Esophagus muscularis mucosa (tissue), 4 donors: ENCODE measurements around the gene TTN. TPM values are rescaled to one million over a fixed set of nuclear protein-coding genes. Genes with fewer than 3 reads are reported as not detected.
"Not testable (repeated sequence)": the region's sequence is repeated elsewhere in the genome, so short reads cannot be mapped to it uniquely, and the experiment has no call there.

Experiments
- DNase-seq: peaks from one replicate; pipeline ENCODE4 v3.0.0-alpha.2; 2017; ENCODE audit errors: extremely low spot score
- H3K27ac ChIP-seq, 4 donors: fragments of 200-600 bp; sonication (generic); replicated peaks in 1 of 4; 1 replicate in 3 of 4; 2 replicates in 1 of 4; pipeline ENCODE4 v1.5.1; 2016 to 2019; ENCODE audit warnings: mild to moderate bottlenecking in 1 of 4
- H3K27me3 ChIP-seq, 4 donors: fragments of 200-600 bp; sonication (generic); one replicate each; pipeline versions ENCODE4 v1.5.1 to v1.6.0; 2016 to 2019
- H3K36me3 ChIP-seq, 4 donors: fragments of 200-600 bp; sonication (generic); one replicate each; pipeline ENCODE4 v1.5.1; 2016 to 2019
- H3K4me1 ChIP-seq, 4 donors: fragments of 200-600 bp; sonication (generic); one replicate each; pipeline ENCODE4 v1.5.1; 2016 to 2019
- H3K4me3 ChIP-seq, 4 donors: fragments of 200-600 bp; sonication (generic); 1 replicate in 2 of 4; 2 replicates in 2 of 4; pipeline ENCODE4 v1.5.1; 2016 to 2019; ENCODE audit warnings: mild to moderate bottlenecking in 4 of 4, moderate library complexity in 1 of 4
- H3K9me3 ChIP-seq, 4 donors: fragments of 200-600 bp; sonication (generic); 1 replicate in 3 of 4; 2 replicates in 1 of 4; pipeline ENCODE4 v1.5.1; 2016 to 2019
- CTCF ChIP-seq, 3 experiments: fragments of 200-600 bp in 2 of 3; fragments of 450-650 bp in 1 of 3; sonication (generic) in 2 of 3; IDR thresholded peaks; one replicate each; pipeline ENCODE4 v1.5.1; 2017 to 2019; ENCODE audit warnings: antibody characterized with exemption in 3 of 3, mild to moderate bottlenecking in 2 of 3, moderate library complexity in 1 of 3
- EP300 ChIP-seq: sonication (generic); formaldehyde crosslinking; IDR thresholded peaks from one replicate; pipeline ENCODE4 v1.6.1; 2017; ENCODE audit warnings: antibody characterized with exemption
- POLR2A ChIP-seq: fragments of 450-650 bp; IDR thresholded peaks from one replicate; pipeline ENCODE4 v1.6.1; 2017; ENCODE audit warnings: antibody characterized with exemption, moderate library complexity, mild to moderate bottlenecking, low read depth
- POLR2AphosphoS5 ChIP-seq, 2 donors: sonication (generic); formaldehyde crosslinking; IDR thresholded peaks; one replicate each; pipeline ENCODE4 v1.6.1; 2017; ENCODE audit warnings: antibody characterized with exemption in 2 of 2
- WGBS: methylation state at CpG from one replicate; pipeline ENCODE4 v1.1.5; 2018; 5-methylcytosine and 5-hydroxymethylcytosine counted together
- intact Hi-C: fragments of 100-400 bp; cut with DNase I; formaldehyde crosslinking; loops from one replicate; pipeline ENCODE4 v1.15.1; 2023
- total RNA-seq, 4 donors: library from RNA; depleted of rRNA; stranded (reverse); fragments of >200 nt; gene quantifications; one replicate each; pipeline versions ENCODE4 v1.1.0 to v1.2.1, GENCODE V29; 2016

The TTN gene
- total RNA-seq, 4 donors from 2014 or later = 2.8 to 10.0 (median 8.3) TPM

GRCh38 chr2:178666458-178666857, 140.8 kb downstream of the TTN start:
- intact Hi-C loops = no loop called here
- H3K36me3 ChIP-seq = peaks cover 0 to 72% (median 0%) of the 10 kb centered on the region in 4 donors

GRCh38 chr2:178658480-178658879, 148.7 kb downstream of the TTN start:
- intact Hi-C loops, H3K27me3 ChIP-seq, H3K36me3 ChIP-seq, H3K9me3 ChIP-seq, H3K4me1 ChIP-seq, DNase-seq, H3K27ac ChIP-seq, H3K4me3 ChIP-seq: not testable (repeated sequence)
- 63% methylated on average over 1 of the region's 8 CpGs for WGBS

More at GRCh38 chr2:178666458-178666857, 140.8 kb downstream of the TTN start:
- no peak for DNase-seq
- H3K27me3 ChIP-seq = no peaks in the 10 kb centered on the region
- H3K9me3 ChIP-seq = no peaks in the 10 kb centered on the region
- H3K27ac ChIP-seq = no peak overlapping the region
- TF ChIP-seq POLR2A (no peak), CTCF (IDR thresholded peaks at IDR 0.05) (no peak), EP300 (no peak), POLR2AphosphoS5 (IDR thresholded peaks at IDR 0.05) (no peak)
- H3K4me1 ChIP-seq = no peaks in the 10 kb centered on the region
- H3K4me3 ChIP-seq = no peak overlapping the region

- H3K4me3 ChIP-seq = no peak overlapping the region
- no peaks in the 10 kb centered on the region for H3K27me3 ChIP-seq
- 49% methylated on average over 5 of the region's 5 CpGs for WGBS
- H3K36me3 ChIP-seq = peaks cover 0 to 72% (median 0%) of the 10 kb centered on the region in 4 donors
- no peaks in the 10 kb centered on the region for H3K9me3 ChIP-seq
- H3K4me1 ChIP-seq = no peaks in the 10 kb centered on the region
- DNase-seq = no peak
- intact Hi-C loops = no loop called here
- no peak for TF ChIP-seq CTCF (IDR thresholded peaks at IDR 0.05)
- no peak for TF ChIP-seq EP300
- H3K27ac ChIP-seq = no peak overlapping the region
Measured at GRCh38 chr2:178650554-178650953, 156.7 kb downstream of the TTN start.

GRCh38 chr2:178644919-178645318, 162.3 kb downstream of the TTN start:
- intact Hi-C loops = no loop called here
- TF ChIP-seq POLR2AphosphoS5 (IDR thresholded peaks at IDR 0.05) (no peak), POLR2A (no peak), EP300 (no peak), CTCF (IDR thresholded peaks at IDR 0.05) (no peak)
- WGBS = 90% methylated on average over 1 of the region's 1 CpG
- Histone ChIP-seq H3K4me1 (no peaks in the 10 kb centered on the region), H3K9me3 (no peaks in the 10 kb centered on the region), H3K27me3 (no peaks in the 10 kb centered on the region), H3K27ac (no peak overlapping the region), H3K4me3 (no peak overlapping the region), H3K36me3 (peaks cover 0 to 73% (median 0%) of the 10 kb centered on the region in 4 donors)
- DNase-seq = no peak

GRCh38 chr2:178641498-178641897, 165.7 kb downstream of the TTN start:
- no peaks in the 10 kb centered on the region for H3K27me3 ChIP-seq
- WGBS = 38% methylated on average over 1 of the region's 1 CpG
- DNase-seq = no peak
- H3K4me3 ChIP-seq = no peak overlapping the region
- H3K9me3 ChIP-seq = no peaks in the 10 kb centered on the region
- TF ChIP-seq EP300 (no peak), POLR2A (no peak), CTCF (IDR thresholded peaks at IDR 0.05) (no peak), POLR2AphosphoS5 (IDR thresholded peaks at IDR 0.05) (no peak)
- H3K36me3 ChIP-seq = peaks cover 0 to 71% (median 0%) of the 10 kb centered on the region in 4 donors
- H3K27ac ChIP-seq = no peak overlapping the region
- no peaks in the 10 kb centered on the region for H3K4me1 ChIP-seq
- intact Hi-C loops = no loop called here
